ENCODE measurements around the gene TMEM59. TPM values are rescaled to one million over a fixed set of nuclear protein-coding genes. Genes with fewer than 3 reads are reported as not detected.

The TMEM59 gene
- total RNA-seq, 1 experiment from 2014 or later, result 121 TPM

DNA sequence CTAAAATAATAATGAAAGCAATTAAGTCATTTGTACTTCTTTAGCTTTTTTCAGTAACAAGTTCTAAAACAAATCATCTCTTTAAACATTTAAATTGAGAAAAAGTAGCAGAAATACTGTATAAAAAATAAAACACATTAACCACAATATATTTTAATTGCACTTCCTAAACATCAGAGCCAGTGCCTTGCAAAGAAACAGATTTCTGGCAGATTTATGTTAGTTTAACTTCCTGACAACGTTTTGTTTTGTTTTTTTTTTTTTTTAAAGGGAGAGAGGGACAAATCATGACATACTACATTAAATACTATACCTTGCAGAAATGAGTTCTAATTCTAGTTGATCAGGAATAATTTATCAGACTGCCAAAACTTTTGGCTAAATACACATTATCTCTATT is 11.2 kb downstream of the TMEM59 start:
- Histone ChIP-seq H3K4me1 (ENCODE audit: control insufficient read depth in 1 of 2, insufficient read depth in 2 of 2, low read length in 2 of 2) (no peaks in the 10 kb centered on the region), H3K79me2 (ENCODE audit: insufficient read depth, low read length) (no peaks in the 10 kb centered on the region; the same call in 1 of the 2 replicates), H3K36me3 (ENCODE audit: control insufficient read depth in 1 of 2, insufficient read depth in 2 of 2, low read length in 2 of 2) (peaks cover 0 to 26% of the 10 kb centered on the region in 2 experiments; a peak in 2 of 4 replicates), H3K9ac (ENCODE audit: low read length) (no peak overlapping the region), H3K9me3 (ENCODE audit: control insufficient read depth in 1 of 2, insufficient read depth in 1 of 2, low read depth in 1 of 2, low read length in 2 of 2) (no peaks in the 10 kb centered on the region), H3K27ac (ENCODE audit: low read depth, low read length) (no peak overlapping the region), H3K4me2 (ENCODE audit: low read length) (no peak overlapping the region), H4K20me1 (ENCODE audit: insufficient read depth) (no peaks in the 10 kb centered on the region), H3K9me2 (ENCODE audit: insufficient read depth) (no peaks in the 10 kb centered on the region), H3K4me3 (replicated peaks in 1 of 2; ENCODE audit: low read depth in 1 of 2, low read length in 2 of 2) (no peak overlapping the region), H2AFZ (ENCODE audit: low read depth, low read length, poor library complexity, severe bottlenecking) (no peak overlapping the region), H3K27me3 (ENCODE audit: insufficient read depth, low read length) (no peaks in the 10 kb centered on the region)
- ATAC-seq (no peak), DNase-seq (ENCODE audit: low read depth, low spot score) (no peak)
- intact Hi-C loops (cut with micrococcal nuclease), result no loop called here
- TF ChIP-seq, protein P1, sequence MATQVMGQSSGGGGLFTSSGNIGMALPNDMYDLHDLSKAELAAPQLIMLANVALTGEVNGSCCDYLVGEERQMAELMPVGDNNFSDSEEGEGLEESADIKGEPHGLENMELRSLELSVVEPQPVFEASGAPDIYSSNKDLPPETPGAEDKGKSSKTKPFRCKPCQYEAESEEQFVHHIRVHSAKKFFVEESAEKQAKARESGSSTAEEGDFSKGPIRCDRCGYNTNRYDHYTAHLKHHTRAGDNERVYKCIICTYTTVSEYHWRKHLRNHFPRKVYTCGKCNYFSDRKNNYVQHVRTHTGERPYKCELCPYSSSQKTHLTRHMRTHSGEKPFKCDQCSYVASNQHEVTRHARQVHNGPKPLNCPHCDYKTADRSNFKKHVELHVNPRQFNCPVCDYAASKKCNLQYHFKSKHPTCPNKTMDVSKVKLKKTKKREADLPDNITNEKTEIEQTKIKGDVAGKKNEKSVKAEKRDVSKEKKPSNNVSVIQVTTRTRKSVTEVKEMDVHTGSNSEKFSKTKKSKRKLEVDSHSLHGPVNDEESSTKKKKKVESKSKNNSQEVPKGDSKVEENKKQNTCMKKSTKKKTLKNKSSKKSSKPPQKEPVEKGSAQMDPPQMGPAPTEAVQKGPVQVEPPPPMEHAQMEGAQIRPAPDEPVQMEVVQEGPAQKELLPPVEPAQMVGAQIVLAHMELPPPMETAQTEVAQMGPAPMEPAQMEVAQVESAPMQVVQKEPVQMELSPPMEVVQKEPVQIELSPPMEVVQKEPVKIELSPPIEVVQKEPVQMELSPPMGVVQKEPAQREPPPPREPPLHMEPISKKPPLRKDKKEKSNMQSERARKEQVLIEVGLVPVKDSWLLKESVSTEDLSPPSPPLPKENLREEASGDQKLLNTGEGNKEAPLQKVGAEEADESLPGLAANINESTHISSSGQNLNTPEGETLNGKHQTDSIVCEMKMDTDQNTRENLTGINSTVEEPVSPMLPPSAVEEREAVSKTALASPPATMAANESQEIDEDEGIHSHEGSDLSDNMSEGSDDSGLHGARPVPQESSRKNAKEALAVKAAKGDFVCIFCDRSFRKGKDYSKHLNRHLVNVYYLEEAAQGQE (IDR thresholded peaks at IDR 0.05; ENCODE audit: low read depth), result no peak
- TF ChIP-seq MAX (IDR thresholded peaks at IDR 0.05) (no peak), ZBTB33 (IDR thresholded peaks at IDR 0.05; ENCODE audit: extremely low read depth, insufficient replicate concordance, low read length) (no peak), RAD21 (IDR thresholded peaks at IDR 0.05; ENCODE audit: low read depth) (no peak), EGR1 (IDR thresholded peaks at IDR 0.05; ENCODE audit: low read depth) (no peak), ATF3 (IDR thresholded peaks at IDR 0.05) (no peak)
- POLR2A ChIA-PET, result no interaction called here
- no TSS peak for BruUV-seq (replicated peaks)
- CTCF ChIA-PET, result no interaction called here
- RAD21 ChIA-PET (ENCODE audit: low non-redundant PET in 1 of 2, low total read pairs in 2 of 2, uncharacterized antibody in 2 of 2, unreplicated experiment in 2 of 2), result no interaction called here
